K562 (cell line): Measurements from ENCODE around the gene CCDC3. TPM values are rescaled to one million over a fixed set of nuclear protein-coding genes. Genes with fewer than 3 reads are reported as not detected.

Source experiments
- ATAC-seq: fragments of 200-7000 bp; cut with Tn5 transposase; 3 replicates; pipeline ENCODE4 v1.9.1; 2020; ENCODE audit warnings: moderate library complexity
- BruUV-seq: library from RNA; stranded (reverse); fragments of 400-500 nt; replicated peaks from 2 replicates; lab custom pipeline; 2021; lab: Mats Ljungman, UMichigan
- CTCF ChIA-PET: fragments of 300-600 bp; formaldehyde crosslinking; extraction: SDS; loops from one replicate; lab custom pipeline; 2021; ENCODE audit warnings: low intra/inter-chr PET ratio; lab: Yijun Ruan, JAX
- POLR2A ChIA-PET: fragments of 300-600, 350-650 bp; sonication (Branson Sonifier 250); formaldehyde crosslinking; extraction: SDS; loops from one replicate; lab custom pipeline; 2021; ENCODE audit warnings: antibody characterized with exemption, inconsistent platforms; lab: Yijun Ruan, JAX
- DNase-seq, 4 experiments: peaks; one replicate each; pipeline versions ENCODE4 v3.0.0 to v3.0.0-alpha.2; 2011 to 2018; ENCODE audit warnings: low spot score in 3 of 4, mixed read lengths in 3 of 4; ENCODE audit errors: extremely low read depth in 1 of 4
- FAIRE-seq: peaks from 2 replicates; lab custom pipeline; 2011; peaks lifted over from hg19 to GRCh38; lab: Jason Lieb, UNC
- H2AFZ ChIP-seq: 2 replicates; pipeline ENCODE4 v1.6.0; 2011; ENCODE audit warnings: low read depth, low read length, control low read depth, inconsistent platforms
- H3K27ac ChIP-seq: fragments of 200-600 bp; 3 replicates; pipeline ENCODE4 v1.8.0; 2011; ENCODE audit warnings: low read depth, mild to moderate bottlenecking, control low read depth, inconsistent platforms, low read length, moderate library complexity, mixed read lengths; ENCODE audit errors: extremely low read depth
- H3K27me3 ChIP-seq, 2 experiments: fragments of 300-600 bp in 1 of 2; 2 replicates in 1 of 2; 3 replicates in 1 of 2; pipeline versions ENCODE4 v1.6.0 to v1.8.0; 2011; ENCODE audit warnings: inconsistent platforms in 2 of 2, low read length in 2 of 2, mild to moderate bottlenecking in 1 of 2, mixed read lengths in 1 of 2, moderate library complexity in 1 of 2; ENCODE audit not compliant: control insufficient read depth in 2 of 2, insufficient read depth in 2 of 2
- H3K36me3 ChIP-seq: fragments of 300-600 bp; 3 replicates; pipeline ENCODE4 v1.8.0; 2011; ENCODE audit warnings: mild to moderate bottlenecking, low read length, inconsistent platforms; ENCODE audit not compliant: control insufficient read depth, insufficient read depth
- H3K4me1 ChIP-seq, 2 experiments: fragments of 200-600 bp in 1 of 2; replicated peaks in 1 of 2; 2 replicates in 1 of 2; 3 replicates in 1 of 2; pipeline versions ENCODE4 v1.5.1 to v1.8.0; 2011; ENCODE audit warnings: inconsistent platforms in 2 of 2, low read length in 2 of 2, mild to moderate bottlenecking in 1 of 2, mixed read lengths in 1 of 2, moderate library complexity in 1 of 2; ENCODE audit not compliant: control insufficient read depth in 2 of 2, insufficient read depth in 2 of 2
- H3K4me2 ChIP-seq: 2 replicates; pipeline ENCODE4 v1.6.1; 2011; ENCODE audit warnings: low read length, control low read depth, inconsistent platforms, mixed read lengths; ENCODE audit not compliant: insufficient read depth
- H3K4me3 ChIP-seq: fragments of 200-600 bp; sonication (generic), shearing (Covaris generic); 2 replicates; pipeline ENCODE4 v1.5.1; 2016; ENCODE audit warnings: control low read depth, inconsistent platforms
- H3K79me2 ChIP-seq: fragments of 200-600 bp; 3 replicates; pipeline ENCODE4 v1.8.0; 2011; ENCODE audit warnings: low read length, inconsistent platforms; ENCODE audit not compliant: control insufficient read depth, insufficient read depth
- H3K9ac ChIP-seq, 2 experiments: 2 replicates each; pipeline versions ENCODE4 v1.6.0 to v1.6.1; 2011; ENCODE audit warnings: low read depth in 2 of 2, low read length in 2 of 2, control low read depth in 1 of 2, inconsistent platforms in 1 of 2, mild to moderate bottlenecking in 1 of 2, mixed read lengths in 1 of 2; ENCODE audit not compliant: insufficient read depth in 1 of 2
- H3K9me1 ChIP-seq: one replicate; pipeline ENCODE4 v1.6.0; 2011; ENCODE audit warnings: inconsistent platforms, mild to moderate bottlenecking, low read length, moderate library complexity; ENCODE audit not compliant: control insufficient read depth, insufficient read depth
- H3K9me3 ChIP-seq: replicated peaks from 2 replicates; pipeline ENCODE4 v1.5.1; 2011; ENCODE audit warnings: low read depth, low read length, inconsistent platforms; ENCODE audit not compliant: control insufficient read depth, insufficient read depth
- H4K20me1 ChIP-seq: replicated peaks from 2 replicates; pipeline ENCODE4 v1.6.1; 2011; ENCODE audit warnings: low read length, inconsistent platforms, mixed read lengths; ENCODE audit not compliant: control insufficient read depth, insufficient read depth
- ARID1B ChIP-seq: fragments of 450-650 bp; IDR thresholded peaks from 2 replicates; pipeline ENCODE4 v1.6.1; 2016; ENCODE audit warnings: antibody characterized with exemption, mild to moderate bottlenecking, inconsistent platforms
- HEY1 ChIP-seq: fragments of 250-450 bp; sonication (Bioruptor Pico); IDR thresholded peaks from 2 replicates; pipeline ENCODE4 v1.5.0; 2020; ENCODE audit warnings: mild to moderate bottlenecking, moderate library complexity, borderline replicate concordance
- MCM5 ChIP-seq: fragments of 450-650 bp; IDR thresholded peaks from 2 replicates; pipeline ENCODE4 v1.6.1; 2016; ENCODE audit warnings: low read depth
- PURB ChIP-seq: sonication (generic); formaldehyde crosslinking; IDR thresholded peaks from 2 replicates; pipeline ENCODE4 v1.9.0; 2021; ENCODE audit warnings: low read depth, mild to moderate bottlenecking, missing genetic modification reagents
- RAD51 ChIP-seq: fragments of 450-650 bp; IDR thresholded peaks from 2 replicates; pipeline ENCODE4 v1.7.1; 2016; ENCODE audit warnings: low read depth, mild to moderate bottlenecking, borderline replicate concordance
- TFE3 ChIP-seq: fragments of 450-650 bp; formaldehyde crosslinking; IDR thresholded peaks from 2 replicates; pipeline ENCODE4 v1.4.0; 2020; ENCODE audit warnings: mild to moderate bottlenecking, mixed read lengths
- WGBS: fragments of 100-300 bp; shearing (Covaris generic); methylation state at CpG from one replicate; pipeline ENCODE4 v1.1.6; 2016; ENCODE audit warnings: low coverage, mixed read lengths; ENCODE audit not compliant: insufficient coverage; ENCODE audit errors: missing lambda C conversion rate; 5-methylcytosine and 5-hydroxymethylcytosine counted together
- in situ Hi-C: fragments of 300-500 bp; cut with MboI; formaldehyde crosslinking; loops from 4 replicates; pipeline ENCODE4 v1.15.0; 2018; ENCODE audit warnings: inconsistent platforms, mixed read lengths
- intact Hi-C: fragments of 100-400 bp; cut with micrococcal nuclease; formaldehyde crosslinking; loops from 2 replicates; pipeline ENCODE4 v1.14.2; 2022
- polyA plus RNA-seq, 8 experiments: library from polyadenylated mRNA; depleted of rRNA in 4 of 8; stranded (reverse) in 5 of 8; unstranded in 3 of 8; fragments of >200 nt; fragmentation: Nextera tagmentation in 2 of 8; fragmentation: Illumina TruSeq in 1 of 8; extraction: Ambion mirVana in 2 of 8; extraction: Trizol in 1 of 8; gene quantifications; 2 replicates each; pipeline versions ENCODE4 v1.2.1 to v1.2.3, GENCODE V29; 2011 to 2014; ENCODE audit warnings: inconsistent platforms in 1 of 8, missing spikeins in 1 of 8
- total RNA-seq, 7 experiments: library from RNA; depleted of rRNA in 6 of 7; stranded (reverse); fragments of >200 nt in 6 of 7; fragmentation: Illumina TruSeq in 2 of 7; extraction: Trizol in 2 of 7; gene quantifications; 2 replicates each; pipeline versions ENCODE4 v1.2.1 to v1.2.3, GENCODE V29; 2011 to 2021; ENCODE audit warnings: low replicate concordance in 1 of 7

Gene CCDC3
- total and polyA plus RNA-seq, 9 of the 15 experiments (the other 6 are each of a cell fraction or from before 2014, with no cell fraction given) = not detected

- no peak for TF ChIP-seq ARID1B
- no peak for TF ChIP-seq PURB
- no peak for TF ChIP-seq TFE3 (CRISPR knock-in tag)
- no peak for TF ChIP-seq RAD51
- TF ChIP-seq, all 486 proteins: peak for 0
- Histone ChIP-seq H3K27me3 (peaks cover 2 to 14% of the 10 kb centered on the region in 2 experiments; a peak in 4 of 5 replicates), H3K27ac (no peak overlapping the region), H3K4me1 (no peaks in the 10 kb centered on the region), H4K20me1 (no peaks in the 10 kb centered on the region; the same call in 1 of the 2 replicates), H3K9ac (no peak overlapping the region), H3K4me2 (no peak overlapping the region), H3K36me3 (no peaks in the 10 kb centered on the region), H3K9me3 (no peaks in the 10 kb centered on the region), H3K4me3 (no peak overlapping the region), H3K79me2 (no peaks in the 10 kb centered on the region), H3K9me1 (no peaks in the 10 kb centered on the region), H2AFZ (no peak overlapping the region)
- no TSS peak for BruUV-seq
- ChIA-PET POLR2A (no interaction called here), CTCF (no interaction called here)
- intact Hi-C loops = no loop called here
- FAIRE-seq (no peak), ATAC-seq (no peak), DNase-seq (no peak)
- 2% methylated on average over 6 of the region's 6 CpGs for WGBS
- in situ Hi-C loops = no loop called here
These were observed 72.9 kb downstream of the CCDC3 start for GRCh38 chr10:12928571-12928970.

GRCh38 chr10:12927896-12928295, 73.6 kb downstream of the CCDC3 start:
- Histone ChIP-seq H3K9me1 (no peaks in the 10 kb centered on the region), H3K27ac (no peak overlapping the region), H3K4me2 (no peak overlapping the region), H3K36me3 (no peaks in the 10 kb centered on the region), H2AFZ (no peak overlapping the region), H3K9ac (no peak overlapping the region), H4K20me1 (no peaks in the 10 kb centered on the region; the same call in 1 of the 2 replicates), H3K4me3 (no peak overlapping the region), H3K27me3 (peaks cover 2 to 14% of the 10 kb centered on the region in 2 experiments; a peak in 4 of 5 replicates), H3K9me3 (no peaks in the 10 kb centered on the region), H3K79me2 (no peaks in the 10 kb centered on the region), H3K4me1 (no peaks in the 10 kb centered on the region)
- no peak for TF ChIP-seq HEY1 (CRISPR knock-in tag)
- no peak for TF ChIP-seq MCM5
- CTCF ChIA-PET = no interaction called here
- ATAC-seq (no peak), FAIRE-seq (no peak), DNase-seq (no peak)
- no TSS peak for BruUV-seq
- in situ Hi-C loops (no loop called here), intact Hi-C loops (no loop called here)
- POLR2A ChIA-PET = no interaction called here
- 0% methylated on average over 1 of the region's 1 CpG for WGBS
